Common myeloid progenitor, CD34-positive (primary cell): ENCODE measurements around the gene DIS3L2.

ENCODE experiments used
- CTCF ChIA-PET: fragments of 350-600 bp; sonication (Branson Sonifier 250); formaldehyde crosslinking; loops from one replicate; lab custom pipeline; 2021; ENCODE audit warnings: antibody characterized with exemption; lab: Charles Lee
- POLR2A ChIA-PET: fragments of 350-600 bp; sonication (Branson Sonifier 250); formaldehyde crosslinking; loops from one replicate; lab custom pipeline; 2021; ENCODE audit warnings: antibody characterized with exemption; lab: Charles Lee
- DNase-seq, 3 donors: peaks; one replicate each; pipeline versions ENCODE4 v3.0.0 to v3.0.0-alpha.2; 2013
- H3K27ac ChIP-seq, 2 experiments: 1 replicate in 1 of 2; 2 replicates in 1 of 2; pipeline ENCODE4 v1.7.0; 2013; ENCODE audit warnings: inconsistent platforms in 2 of 2, low read length in 2 of 2, mild to moderate bottlenecking in 2 of 2, low read depth in 1 of 2, moderate library complexity in 1 of 2; ENCODE audit not compliant: severe bottlenecking in 2 of 2, insufficient read depth in 1 of 2, poor library complexity in 1 of 2
- H3K27me3 ChIP-seq, 5 experiments: replicated peaks in 2 of 5; 1 replicate in 3 of 5; 2 replicates in 2 of 5; pipeline versions ENCODE4 v1.6.1 to v1.7.0; 2013; ENCODE audit warnings: low read length in 4 of 5, mild to moderate bottlenecking in 2 of 5, moderate library complexity in 2 of 5, inconsistent platforms in 1 of 5; ENCODE audit not compliant: insufficient read depth in 5 of 5, control insufficient read depth in 4 of 5
- H3K36me3 ChIP-seq, 4 experiments: 1 replicate in 2 of 4; 2 replicates in 2 of 4; pipeline versions ENCODE4 v1.6.1 to v1.7.0; 2013; ENCODE audit warnings: low read length in 3 of 4, control low read depth in 1 of 4, mild to moderate bottlenecking in 1 of 4; ENCODE audit not compliant: control insufficient read depth in 4 of 4, insufficient read depth in 4 of 4
- H3K4me1 ChIP-seq, 4 experiments: 1 replicate in 3 of 4; 2 replicates in 1 of 4; pipeline versions ENCODE4 v1.6.1 to v1.7.1; 2013; ENCODE audit warnings: low read length in 3 of 4, mild to moderate bottlenecking in 3 of 4, control low read depth in 1 of 4, inconsistent platforms in 1 of 4, moderate library complexity in 1 of 4; ENCODE audit not compliant: control insufficient read depth in 4 of 4, insufficient read depth in 4 of 4; ENCODE audit errors: control extremely low read depth in 1 of 4
- H3K4me3 ChIP-seq, 7 experiments: 1 replicate in 4 of 7; 2 replicates in 3 of 7; pipeline versions ENCODE4 v1.5.1 to v1.7.0; 2013; ENCODE audit warnings: mild to moderate bottlenecking in 7 of 7, low read length in 6 of 7, moderate library complexity in 6 of 7, inconsistent platforms in 2 of 7, low read depth in 2 of 7, control low read depth in 1 of 7; ENCODE audit not compliant: insufficient read depth in 4 of 7, control insufficient read depth in 1 of 7; ENCODE audit errors: extremely low read depth in 1 of 7
- H3K9me3 ChIP-seq, 5 experiments: 1 replicate in 4 of 5; 2 replicates in 1 of 5; pipeline versions ENCODE4 v1.6.1 to v1.7.1; 2013; ENCODE audit warnings: low read length in 4 of 5, mild to moderate bottlenecking in 2 of 5, inconsistent platforms in 1 of 5, low read depth in 1 of 5, moderate library complexity in 1 of 5; ENCODE audit not compliant: control insufficient read depth in 4 of 5, insufficient read depth in 2 of 5; ENCODE audit errors: control extremely low read depth in 1 of 5
- WGBS: methylation state at CpG from one replicate; pipeline ENCODE4 v1.1.5; 2013; ENCODE audit not compliant: insufficient coverage; 5-methylcytosine and 5-hydroxymethylcytosine counted together

DIS3L2 gene

GRCh38 chr2:231970461-231970860, 8.9 kb downstream of the DIS3L2 start:
- no CpG with 5 or more reads among the region's 3 CpGs for WGBS
- H3K9me3 ChIP-seq: peaks cover 0 to 6% (median 0%) of the 10 kb centered on the region in 5 experiments
- no peak overlapping the region for H3K4me3 ChIP-seq
- peaks cover 0 to 6% (median 1%) of the 10 kb centered on the region in 4 experiments for H3K36me3 ChIP-seq
- H3K27me3 ChIP-seq: no peaks in the 10 kb centered on the region
- POLR2A ChIA-PET: interaction anchor here (0.5 kb wide), 1 partner anchor 345 kb away, joined by 3 read pairs; no protein-coding TSS in a partner anchor
- CTCF ChIA-PET: interaction anchor here (0.7 kb wide), 1 partner anchor 14 kb away, joined by 3 read pairs; no protein-coding TSS in a partner anchor
- H3K27ac ChIP-seq: no peak overlapping the region
- peaks cover 2 to 6% (median 5%) of the 10 kb centered on the region in 4 experiments for H3K4me1 ChIP-seq
- no peak for DNase-seq

GRCh38 chr2:231975001-231975400, 13.5 kb downstream of the DIS3L2 start:
- H3K4me3 ChIP-seq: no peak overlapping the region
- H3K36me3 ChIP-seq: peaks cover 0 to 6% (median 1%) of the 10 kb centered on the region in 4 experiments
- CTCF ChIA-PET: interaction anchor here (1.0 to 1.9 kb wide), 3 partner anchors 11 to 44 kb away, joined by 4 to 8 read pairs (median 5); no protein-coding TSS in a partner anchor
- H3K27ac ChIP-seq: no peak overlapping the region
- H3K9me3 ChIP-seq: no peaks in the 10 kb centered on the region
- POLR2A ChIA-PET: interaction anchor here (0.6 kb wide), 1 partner anchor 121 kb away, joined by 3 read pairs; no protein-coding TSS in a partner anchor
- no peaks in the 10 kb centered on the region for H3K4me1 ChIP-seq
- DNase-seq: no peak
- H3K27me3 ChIP-seq: no peaks in the 10 kb centered on the region
- WGBS: 100% methylated on average over 1 of the region's 2 CpGs

GRCh38 chr2:231977430-231977829, 15.9 kb downstream of the DIS3L2 start:
- H3K36me3 ChIP-seq: peaks cover 0 to 3% (median 1%) of the 10 kb centered on the region in 4 experiments
- no peaks in the 10 kb centered on the region for H3K27me3 ChIP-seq
- no peak overlapping the region for H3K4me3 ChIP-seq
- ChIA-PET CTCF (no interaction called here), POLR2A (no interaction called here)
- no CpG with 5 or more reads among the region's 2 CpGs for WGBS
- no peak overlapping the region for H3K27ac ChIP-seq
- H3K9me3 ChIP-seq: no peaks in the 10 kb centered on the region
- H3K4me1 ChIP-seq: no peaks in the 10 kb centered on the region
- DNase-seq: no peak

- DNase-seq: no peak
- POLR2A ChIA-PET: no interaction called here
- no peaks in the 10 kb centered on the region for H3K27me3 ChIP-seq
- H3K4me3 ChIP-seq: no peak overlapping the region
- CTCF ChIA-PET: interaction anchor here (0.6 kb wide), 1 partner anchor 16 kb away, joined by 3 read pairs; no protein-coding TSS in a partner anchor
- H3K9me3 ChIP-seq: no peaks in the 10 kb centered on the region
- WGBS: no CpG with 5 or more reads among the region's 1 CpG
- no peaks in the 10 kb centered on the region for H3K4me1 ChIP-seq
- H3K36me3 ChIP-seq: no peaks in the 10 kb centered on the region
- H3K27ac ChIP-seq: no peak overlapping the region
Observed at GRCh38 chr2:231984992-231985391, 23.5 kb downstream of the DIS3L2 start.

GRCh38 chr2:231985823-231986261, 24.3 kb downstream of the DIS3L2 start:
- ChIA-PET CTCF (interaction anchor here (0.8 to 1.8 kb wide), 2 partner anchors 11 to 29 kb away, joined by 4 to 5 read pairs; no protein-coding TSS in a partner anchor), POLR2A (no interaction called here)
- 94% methylated on average over 8 of the region's 8 CpGs for WGBS
- Histone ChIP-seq H3K27me3 (no peaks in the 10 kb centered on the region), H3K36me3 (no peaks in the 10 kb centered on the region), H3K4me1 (no peaks in the 10 kb centered on the region), H3K27ac (no peak overlapping the region), H3K9me3 (no peaks in the 10 kb centered on the region), H3K4me3 (no peak overlapping the region)
- DNase-seq: no peak

- no peaks in the 10 kb centered on the region for H3K27me3 ChIP-seq
- CTCF ChIA-PET: interaction anchor here (1.8 kb wide), 1 partner anchor 31 kb away, joined by 4 read pairs; no protein-coding TSS in a partner anchor
- DNase-seq: no peak
- WGBS: 98% methylated on average over 4 of the region's 5 CpGs
- H3K9me3 ChIP-seq: no peaks in the 10 kb centered on the region
- no peak overlapping the region for H3K4me3 ChIP-seq
- POLR2A ChIA-PET: no interaction called here
- no peaks in the 10 kb centered on the region for H3K4me1 ChIP-seq
- H3K27ac ChIP-seq: no peak overlapping the region
- H3K36me3 ChIP-seq: no peaks in the 10 kb centered on the region
Observed at GRCh38 chr2:231987124-231987727, 25.7 kb downstream of the DIS3L2 start.

- Histone ChIP-seq H3K9me3 (no peaks in the 10 kb centered on the region), H3K36me3 (no peaks in the 10 kb centered on the region), H3K27me3 (no peaks in the 10 kb centered on the region), H3K4me3 (no peak overlapping the region), H3K27ac (no peak overlapping the region), H3K4me1 (no peaks in the 10 kb centered on the region)
- DNase-seq: no peak
- POLR2A ChIA-PET: no interaction called here
- WGBS: 100% methylated on average over 2 of the region's 8 CpGs
- CTCF ChIA-PET: interaction anchor here (0.6 kb wide), 1 partner anchor 257 kb away, joined by 3 read pairs; no protein-coding TSS in a partner anchor
Observed at GRCh38 chr2:231988179-231988866, 26.8 kb downstream of the DIS3L2 start.
